ENCODE data around the gene ABHD17C.

ABHD17C gene

GRCh38 chr15:80694611-80695098 is 455 bp upstream of the ABHD17C start:
- Histone ChIP-seq H2AFZ (ENCODE audit: low read length) (peak overlapping the region; percentile 96), H3K36me3 (ENCODE audit: insufficient read depth, low read length) (no peaks in the 10 kb centered on the region), H3K4me3 (ENCODE audit: low read length, poor library complexity, severe bottlenecking) (peak overlapping the region; percentile 84), H3K4me1 (ENCODE audit: insufficient read depth, low read length, poor library complexity, severe bottlenecking) (peaks cover 24% of the 10 kb centered on the region), H3K4me2 (ENCODE audit: low read depth, low read length, poor library complexity, severe bottlenecking) (peak overlapping the region; percentile 85), H3K9me3 (ENCODE audit: insufficient read depth, low read depth, low read length) (no peaks in the 10 kb centered on the region), H4K20me1 (ENCODE audit: insufficient read depth, low read length, poor library complexity, severe bottlenecking) (no peaks in the 10 kb centered on the region), H3K9ac (ENCODE audit: low read depth, low read length, poor library complexity, severe bottlenecking) (peak overlapping the region; percentile 72), H3K79me2 (ENCODE audit: insufficient read depth, low read length) (peaks cover 12% of the 10 kb centered on the region; the same call in 1 of the 2 replicates), H3K9me2 (replicated peaks; ENCODE audit: low read depth, low read length) (no peaks in the 10 kb centered on the region), H3F3A (ENCODE audit: low read depth) (no peaks in the 10 kb centered on the region), H3K27me3 (ENCODE audit: insufficient read depth, low read length, poor library complexity, severe bottlenecking) (no peaks in the 10 kb centered on the region)
- TF ChIP-seq EZH2phosphoT487 (IDR thresholded peaks at IDR 0.05; ENCODE audit: borderline replicate concordance) (no peak), CTCF (conservative IDR thresholded peaks at IDR 0.05; ENCODE audit: low read length) (no peak)

GRCh38 chr15:80695911-80696661 is 976 bp downstream of the ABHD17C start:
- H3K4me1 ChIP-seq (ENCODE audit: insufficient read depth, low read length, poor library complexity, severe bottlenecking): peaks cover 24% of the 10 kb centered on the region

GRCh38 chr15:80697075-80697685 is 2.1 kb downstream of the ABHD17C start:
- no peak overlapping the region for H2AFZ ChIP-seq (ENCODE audit: low read length)
- H3K9me3 ChIP-seq (ENCODE audit: insufficient read depth, low read depth, low read length): no peaks in the 10 kb centered on the region
- H3K4me2 ChIP-seq (ENCODE audit: low read depth, low read length, poor library complexity, severe bottlenecking): peak overlapping the region; percentile 76
- H3K27me3 ChIP-seq (ENCODE audit: insufficient read depth, low read length, poor library complexity, severe bottlenecking): no peaks in the 10 kb centered on the region
- peak overlapping the region; percentile 71 for H3K4me3 ChIP-seq (ENCODE audit: low read length, poor library complexity, severe bottlenecking)
- no peaks in the 10 kb centered on the region for H4K20me1 ChIP-seq (ENCODE audit: insufficient read depth, low read length, poor library complexity, severe bottlenecking)
- H3K9ac ChIP-seq (ENCODE audit: low read depth, low read length, poor library complexity, severe bottlenecking): peak overlapping the region; percentile 45
- peaks cover 12% of the 10 kb centered on the region; the same call in 1 of the 2 replicates for H3K79me2 ChIP-seq (ENCODE audit: insufficient read depth, low read length)
- TF ChIP-seq CTCF (conservative IDR thresholded peaks at IDR 0.05; ENCODE audit: low read length) (no peak), EZH2phosphoT487 (IDR thresholded peaks at IDR 0.05; ENCODE audit: borderline replicate concordance) (no peak)
- H3K4me1 ChIP-seq (ENCODE audit: insufficient read depth, low read length, poor library complexity, severe bottlenecking): peaks cover 24% of the 10 kb centered on the region
- H3K9me2 ChIP-seq (replicated peaks; ENCODE audit: low read depth, low read length): no peaks in the 10 kb centered on the region
- no peaks in the 10 kb centered on the region for H3K36me3 ChIP-seq (ENCODE audit: insufficient read depth, low read length)
- no peaks in the 10 kb centered on the region for H3F3A ChIP-seq (ENCODE audit: low read depth)

More at GRCh38 chr15:80695911-80696661, 976 bp downstream of the ABHD17C start:
- peak overlapping the region; percentile 71 for H3K4me3 ChIP-seq (ENCODE audit: low read length, poor library complexity, severe bottlenecking)
- H3F3A ChIP-seq (ENCODE audit: low read depth): no peaks in the 10 kb centered on the region
- no peaks in the 10 kb centered on the region for H3K27me3 ChIP-seq (ENCODE audit: insufficient read depth, low read length, poor library complexity, severe bottlenecking)
- H3K9me2 ChIP-seq (replicated peaks; ENCODE audit: low read depth, low read length): no peaks in the 10 kb centered on the region
- peaks cover 12% of the 10 kb centered on the region; the same call in 1 of the 2 replicates for H3K79me2 ChIP-seq (ENCODE audit: insufficient read depth, low read length)
- H4K20me1 ChIP-seq (ENCODE audit: insufficient read depth, low read length, poor library complexity, severe bottlenecking): no peaks in the 10 kb centered on the region
- TF ChIP-seq CTCF (conservative IDR thresholded peaks at IDR 0.05; ENCODE audit: low read length): no peak
- no peak for TF ChIP-seq EZH2phosphoT487 (IDR thresholded peaks at IDR 0.05; ENCODE audit: borderline replicate concordance)
- peak overlapping the region; percentile 76 for H3K4me2 ChIP-seq (ENCODE audit: low read depth, low read length, poor library complexity, severe bottlenecking)
- H3K36me3 ChIP-seq (ENCODE audit: insufficient read depth, low read length): no peaks in the 10 kb centered on the region
- peak overlapping the region; percentile 81 for H2AFZ ChIP-seq (ENCODE audit: low read length)
- H3K9ac ChIP-seq (ENCODE audit: low read depth, low read length, poor library complexity, severe bottlenecking): peak overlapping the region; percentile 45
- no peaks in the 10 kb centered on the region for H3K9me3 ChIP-seq (ENCODE audit: insufficient read depth, low read depth, low read length)
